ENCODE data around the gene AHNAK. TPM values are rescaled to one million over a fixed set of nuclear protein-coding genes. Genes with fewer than 3 reads are reported as not detected.
A peak's percentile ranks its signal among the peaks of the same experiment; 100 is the strongest.
"Not testable (repeated sequence)": the region's sequence is repeated elsewhere in the genome, so short reads cannot be mapped to it uniquely, and the experiment has no call there.

Gene AHNAK
- total RNA-seq, 1 donor from 2014 or later = 485 TPM

DNA sequence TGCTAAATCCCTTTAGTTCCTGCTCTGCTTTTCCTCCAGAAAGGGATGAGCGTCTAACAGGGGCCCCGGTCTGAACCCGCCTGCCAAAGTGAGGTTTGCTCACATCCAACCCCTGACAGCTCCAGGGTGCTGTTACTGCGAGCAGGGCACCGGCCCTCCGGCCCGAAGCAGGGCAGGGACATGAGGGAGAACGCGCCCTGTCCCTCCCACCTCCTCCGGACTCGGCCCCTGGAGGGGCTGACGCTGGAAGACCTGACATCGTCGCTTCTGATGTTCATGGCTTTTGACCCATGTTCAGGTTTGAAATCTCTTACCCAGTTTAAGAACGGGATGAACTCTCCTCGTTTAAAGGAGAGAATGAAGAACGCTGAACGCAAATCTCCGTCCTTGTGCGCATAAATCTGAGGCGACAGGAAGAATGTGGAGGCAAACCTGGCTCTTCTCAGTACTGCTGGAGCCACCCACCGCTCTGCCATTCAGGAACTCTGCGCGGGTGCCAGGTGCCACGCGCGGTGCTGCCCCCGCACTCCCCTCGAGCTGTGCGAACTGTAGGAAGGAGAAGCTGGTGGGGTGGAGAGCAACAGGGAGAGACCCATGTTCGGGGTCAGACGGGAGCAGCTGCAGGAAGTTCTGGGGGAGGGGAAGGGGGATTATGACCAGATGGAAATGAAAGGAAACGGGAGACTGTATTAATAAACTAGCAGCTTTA lies 27.9 kb upstream of the AHNAK start:
- DNase-seq (ENCODE audit: low spot score) = no peak
- intact Hi-C loops (cut with DNase I) = no loop called here

DNA sequence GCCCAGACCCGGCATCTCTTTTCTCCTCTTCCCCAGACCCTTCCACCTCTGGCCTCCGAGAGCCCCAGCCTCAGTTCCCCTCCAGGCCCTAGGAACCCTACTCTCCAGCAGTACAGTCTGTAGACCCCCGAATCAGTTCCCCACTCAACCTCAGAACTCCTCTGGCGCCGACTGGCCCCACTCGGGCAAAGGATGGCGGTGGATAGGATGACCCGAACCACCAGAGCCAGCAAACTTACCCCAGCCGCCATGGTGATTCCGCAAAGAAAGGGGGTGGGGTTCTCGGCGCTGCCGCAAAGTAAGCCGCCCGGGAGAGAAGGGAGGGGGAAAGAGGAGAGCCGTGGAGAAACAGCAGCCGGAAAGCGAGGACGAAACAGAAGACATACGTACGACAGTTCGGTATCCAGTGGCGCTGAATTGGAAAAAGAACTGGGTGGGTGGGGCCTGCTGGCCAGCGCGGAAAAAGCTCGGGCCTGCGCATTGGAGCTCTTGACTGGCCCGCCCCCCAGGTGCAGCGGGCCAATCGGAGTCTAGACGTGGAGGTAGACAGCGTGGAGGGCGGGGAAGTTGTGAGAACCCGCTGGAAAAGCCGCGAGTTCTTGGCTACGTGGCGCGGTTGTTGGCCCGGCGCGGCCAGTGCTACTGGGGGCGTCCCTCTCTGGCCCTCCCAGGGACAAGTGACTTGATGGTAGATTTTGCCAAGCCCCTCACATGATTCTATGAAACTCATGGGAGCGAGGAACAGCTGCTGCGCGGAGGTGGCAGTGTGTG lies 27.2 kb upstream of the AHNAK start, which contains the start of gene EEF1G:
EEF1G (minus strand) TSS at position 300 of the 771 bp plus-strand sequence; CDS start at position 251, 49 bp downstream.
- peak; percentile 99 for DNase-seq (ENCODE audit: low spot score)
- intact Hi-C loops (cut with DNase I) = no loop called here

DNA sequence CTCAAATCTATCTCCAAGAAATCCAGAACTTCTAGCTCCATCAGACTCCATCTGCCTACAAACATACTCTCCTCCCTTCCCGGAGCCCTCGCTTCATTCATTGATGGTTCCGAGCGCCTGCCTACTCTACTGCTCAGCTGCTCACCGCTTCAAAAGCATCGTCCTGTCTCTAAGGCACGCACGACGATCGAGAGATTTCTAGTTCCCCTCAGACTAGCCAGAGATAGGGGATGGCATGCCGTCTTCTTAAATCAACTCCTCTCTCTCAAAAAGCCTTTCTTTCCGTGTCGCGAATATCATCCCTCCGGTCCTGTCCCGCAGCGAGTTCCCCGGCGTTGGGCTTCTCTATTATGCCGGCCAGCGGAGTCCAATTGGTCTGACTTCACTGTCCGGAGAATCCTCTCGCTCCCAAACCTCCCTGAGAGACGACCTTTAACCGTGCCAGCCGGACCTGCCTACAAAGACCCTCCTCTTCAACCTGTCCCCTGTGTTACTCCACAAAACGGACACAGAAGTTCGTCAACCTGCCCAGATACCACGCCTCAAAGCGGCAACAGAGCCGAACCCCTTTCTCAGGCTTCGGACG lies 26.5 kb upstream of the AHNAK start:
- intact Hi-C loops (cut with DNase I) = no loop called here
- no peak for DNase-seq (ENCODE audit: low spot score)

DNA sequence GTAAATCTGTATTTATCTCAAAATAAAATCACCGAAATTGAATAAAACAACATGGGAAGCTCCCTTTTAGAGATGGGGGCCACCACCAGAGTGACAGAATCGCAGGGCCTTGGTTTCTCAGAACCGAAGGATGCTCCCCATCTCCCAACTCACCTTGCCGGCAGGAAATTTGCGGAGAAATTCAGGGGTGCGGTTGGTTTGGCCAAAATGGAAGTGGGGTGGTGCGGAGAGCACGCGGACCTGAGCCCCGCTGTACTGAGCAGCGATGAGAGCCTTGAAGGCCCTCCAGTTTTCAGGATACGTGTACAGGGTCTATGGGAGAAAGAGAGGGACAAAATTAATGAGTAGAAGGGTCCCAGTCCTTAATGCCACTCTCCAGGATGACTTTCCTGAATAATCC lies 25.8 kb upstream of the AHNAK start:
- DNase-seq (ENCODE audit: low spot score) = no peak
- intact Hi-C loops (cut with DNase I) = no loop called here

DNA sequence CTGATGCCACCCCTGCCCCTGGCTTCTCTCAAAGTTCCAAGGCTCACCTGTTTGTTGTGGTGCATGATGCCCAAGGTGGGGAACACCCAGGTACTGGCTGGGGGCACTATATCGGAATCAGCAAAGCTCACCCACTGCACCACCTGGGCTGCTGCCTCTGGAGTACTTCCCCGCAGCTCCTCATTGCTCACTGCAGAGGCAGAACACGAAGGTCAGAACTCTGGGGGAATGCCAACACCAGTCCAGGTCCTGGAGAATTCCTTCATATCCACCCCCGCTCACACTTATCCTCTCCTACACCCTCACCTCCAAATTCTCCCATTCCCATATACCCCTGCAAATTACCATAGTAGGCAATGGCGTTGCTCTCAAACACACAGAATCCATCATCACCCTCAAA lies 24.9 kb upstream of the AHNAK start:
- DNase-seq (ENCODE audit: low spot score); intact Hi-C loops (cut with DNase I): not testable (repeated sequence)

DNA sequence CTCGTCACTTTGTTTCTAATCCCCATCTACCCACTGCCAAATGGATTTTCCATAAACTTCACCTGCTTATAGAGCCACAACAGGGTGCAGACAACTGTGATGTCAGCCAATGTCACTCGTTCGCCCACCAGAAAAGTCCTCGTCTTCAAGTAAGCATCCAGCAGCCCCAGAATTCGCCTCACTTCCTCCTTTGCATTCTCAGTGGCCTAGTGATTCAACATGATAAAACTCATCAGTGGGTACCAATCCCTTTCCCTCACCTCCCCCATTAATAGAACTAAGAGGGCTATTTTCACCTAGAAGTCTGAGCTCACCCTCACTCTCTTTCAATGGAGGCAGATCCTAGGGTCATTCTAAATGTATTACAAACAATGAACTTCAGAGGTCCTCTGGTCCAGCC lies 24.3 kb upstream of the AHNAK start:
- intact Hi-C loops (cut with DNase I); DNase-seq (ENCODE audit: low spot score): not testable (repeated sequence)

DNA sequence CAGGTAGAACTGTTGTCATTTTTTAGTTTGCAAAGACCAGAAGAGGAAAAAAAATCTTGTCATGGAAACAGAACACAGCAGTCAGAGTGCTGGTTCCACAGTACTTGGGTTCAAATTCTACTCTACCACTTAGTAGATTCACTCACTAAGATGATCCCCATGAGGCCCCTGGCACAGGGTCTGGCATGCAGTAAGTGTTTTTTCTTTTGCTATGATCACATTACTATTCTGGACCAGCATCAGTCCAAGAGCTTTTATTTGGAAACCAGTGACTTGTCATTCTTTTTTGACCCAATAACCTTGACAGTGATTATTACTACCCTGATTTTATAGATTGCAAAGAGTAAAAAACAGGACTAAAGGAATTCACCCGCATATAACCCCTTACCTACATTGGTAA lies 23.0 kb upstream of the AHNAK start:
- DNase-seq (ENCODE audit: low spot score) = no peak
- intact Hi-C loops (cut with DNase I) = no loop called here

DNA sequence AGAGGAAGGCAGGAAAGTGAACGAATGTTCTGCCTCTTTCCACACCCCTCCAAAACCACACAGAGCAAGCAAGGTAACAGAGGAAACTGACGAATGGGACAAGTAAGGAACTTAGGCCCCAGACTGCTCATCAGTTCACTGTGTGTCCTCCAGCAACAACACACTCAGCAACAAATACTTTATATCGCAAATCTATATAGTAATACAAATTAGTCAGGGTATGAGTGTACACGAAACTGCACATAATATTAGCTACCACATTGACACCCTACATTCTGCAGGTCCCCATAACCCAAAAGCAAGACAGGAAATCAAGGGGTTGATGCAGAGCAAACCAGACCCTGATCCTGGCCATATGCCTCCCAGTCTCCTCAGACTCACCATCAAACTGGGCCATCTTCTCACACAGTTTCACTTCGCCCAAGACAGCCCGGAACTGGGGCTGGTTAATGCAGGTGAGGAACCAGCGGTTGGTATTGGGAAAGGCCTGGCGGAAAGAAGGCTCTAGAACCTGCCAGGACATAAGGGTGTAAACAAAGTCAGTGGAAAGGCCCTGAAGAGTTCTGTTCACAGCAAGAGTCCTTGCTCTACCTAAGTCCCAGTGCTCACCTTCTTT lies 20.5 kb upstream of the AHNAK start:
- intact Hi-C loops (cut with DNase I) = no loop called here
- DNase-seq (ENCODE audit: low spot score) = no peak

DNA sequence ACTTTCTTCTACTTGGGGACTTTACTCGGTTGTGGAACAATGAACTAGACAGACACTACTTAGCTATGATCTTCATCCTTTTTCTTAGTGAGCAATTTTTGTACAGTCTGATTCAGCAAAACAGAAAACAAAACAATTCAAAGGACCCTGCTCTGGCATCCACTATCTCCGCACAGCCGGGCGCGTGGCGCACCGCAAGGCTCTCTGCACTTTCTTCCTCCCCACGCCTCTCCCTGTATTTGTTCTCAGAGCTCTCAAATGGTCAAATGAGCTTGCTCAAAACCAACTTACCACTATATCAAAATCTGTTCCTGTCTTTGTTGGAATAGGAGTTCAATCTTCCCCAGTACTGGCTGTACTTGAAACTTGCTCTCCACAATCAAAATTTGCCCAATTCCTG lies 19.6 kb upstream of the AHNAK start:
- intact Hi-C loops (cut with DNase I) = no loop called here
- DNase-seq (ENCODE audit: low spot score) = no peak

DNA sequence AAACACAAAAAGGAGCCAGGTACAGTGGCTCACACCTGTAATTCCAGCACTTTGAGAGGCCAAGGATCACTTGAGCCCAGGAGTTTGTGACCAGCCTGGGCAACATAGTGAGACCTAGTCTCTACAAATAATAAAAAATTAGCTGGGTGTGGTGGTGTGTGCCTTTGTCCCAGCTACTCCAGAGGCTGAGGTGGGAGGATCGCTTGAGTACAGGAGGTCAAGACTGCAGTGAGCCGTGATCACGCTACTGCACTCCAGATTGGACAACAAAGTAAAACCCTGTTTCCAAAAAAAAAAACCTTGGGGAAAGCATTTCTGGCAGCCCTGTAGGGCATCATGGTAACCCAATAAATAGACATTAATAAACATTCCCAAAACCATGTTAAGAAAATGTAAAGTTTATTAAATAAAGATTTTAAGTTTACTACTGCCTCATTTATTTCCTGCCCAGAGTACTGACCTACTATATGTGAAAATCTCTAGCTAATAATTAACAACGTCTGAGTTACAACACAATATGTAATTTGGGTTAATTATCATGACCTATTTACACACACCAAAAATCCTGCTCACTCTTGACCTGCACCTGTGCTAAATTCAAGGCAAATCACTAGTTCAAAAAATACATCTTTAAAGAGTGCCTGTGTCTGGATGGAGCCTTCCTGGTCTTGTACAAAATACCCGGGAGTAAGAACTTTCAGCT lies 18.6 kb upstream of the AHNAK start:
- no peak for DNase-seq (ENCODE audit: low spot score)
- intact Hi-C loops (cut with DNase I) = no loop called here

DNA sequence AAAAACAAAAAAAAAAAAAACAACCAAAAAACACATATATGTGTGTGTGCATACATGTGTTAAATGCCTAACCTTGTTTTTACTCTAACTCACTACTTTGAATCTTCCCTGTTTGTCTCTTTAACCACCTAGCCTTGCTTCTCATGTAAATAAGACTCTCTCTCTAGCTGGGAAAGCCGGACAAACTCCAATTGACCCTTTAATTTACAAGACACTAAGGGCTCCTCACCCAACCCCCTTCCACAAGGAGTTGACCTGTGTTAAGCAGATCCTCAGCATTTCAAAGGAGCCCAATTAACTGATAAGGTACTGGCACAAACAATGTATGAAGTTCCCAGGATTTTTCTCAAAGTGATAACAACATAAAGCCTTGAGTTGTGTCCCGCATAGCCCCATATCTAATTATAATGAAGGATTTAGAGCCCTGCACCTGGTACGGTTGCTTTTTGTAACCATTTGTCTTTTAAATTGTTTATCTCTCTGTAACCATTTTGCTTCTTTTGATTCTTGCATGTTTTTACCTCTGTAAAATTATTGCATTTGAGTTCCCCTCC lies 15.1 kb upstream of the AHNAK start:
- intact Hi-C loops (cut with DNase I) = loop anchor here (2.0 kb wide), 2 partner anchors 15 to 137 kb away; partner anchors contain the start of gene AHNAK
- not testable (repeated sequence) for DNase-seq (ENCODE audit: low spot score)

DNA sequence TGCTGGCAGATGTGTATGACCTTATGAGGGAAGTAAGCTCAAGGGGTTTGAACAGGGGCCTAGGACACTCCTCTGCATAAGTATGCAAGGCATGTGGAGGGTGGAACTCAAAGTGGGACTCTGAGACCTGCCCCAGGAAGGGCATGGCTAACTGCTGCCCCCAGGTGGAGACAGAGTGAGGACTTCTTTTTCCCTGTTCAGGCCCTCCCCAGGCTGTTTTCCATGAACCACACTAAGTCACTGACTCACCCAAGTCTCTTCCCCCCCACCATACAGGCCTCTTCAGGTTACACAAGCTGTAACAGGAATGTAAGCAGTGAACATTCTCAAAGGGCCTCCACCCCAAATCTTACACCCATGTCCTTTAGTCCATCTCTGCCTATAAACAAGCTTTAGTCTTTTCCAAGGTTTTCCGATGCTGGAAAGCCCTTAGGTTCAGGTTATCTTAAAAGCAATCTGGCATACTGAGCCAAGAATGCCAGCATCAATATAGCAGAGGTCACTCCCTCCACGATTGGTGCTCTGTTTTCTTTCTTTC lies 14.0 kb upstream of the AHNAK start:
- intact Hi-C loops (cut with DNase I) = loop anchor here (2.0 kb wide), 2 partner anchors 14 to 136 kb away; partner anchors contain the start of gene AHNAK
- DNase-seq (ENCODE audit: low spot score) = peak; percentile 91

DNA sequence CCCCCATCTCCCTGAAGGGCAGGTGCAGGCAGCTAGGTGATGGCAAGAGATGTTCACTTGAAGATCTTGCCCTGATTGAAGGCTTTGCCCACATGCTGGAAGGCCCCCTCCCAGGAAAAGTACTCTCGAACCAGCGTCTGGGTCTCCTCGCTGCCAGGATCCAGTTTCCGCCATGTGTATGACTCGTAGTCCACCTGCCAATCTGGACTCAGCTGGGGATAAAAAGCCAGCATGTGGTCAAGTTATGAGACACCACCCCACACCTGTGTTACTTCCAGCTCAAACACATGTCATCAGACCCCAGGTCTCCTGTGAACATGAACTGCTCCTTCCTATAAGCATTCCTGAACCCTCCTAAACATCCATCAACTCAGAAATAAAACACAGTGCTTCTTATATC lies 13.0 kb upstream of the AHNAK start:
- DNase-seq (ENCODE audit: low spot score) = peak; percentile 63
- intact Hi-C loops (cut with DNase I) = loop anchor here (2.0 kb wide), 2 partner anchors 13 to 135 kb away; partner anchors contain the start of gene AHNAK

DNA sequence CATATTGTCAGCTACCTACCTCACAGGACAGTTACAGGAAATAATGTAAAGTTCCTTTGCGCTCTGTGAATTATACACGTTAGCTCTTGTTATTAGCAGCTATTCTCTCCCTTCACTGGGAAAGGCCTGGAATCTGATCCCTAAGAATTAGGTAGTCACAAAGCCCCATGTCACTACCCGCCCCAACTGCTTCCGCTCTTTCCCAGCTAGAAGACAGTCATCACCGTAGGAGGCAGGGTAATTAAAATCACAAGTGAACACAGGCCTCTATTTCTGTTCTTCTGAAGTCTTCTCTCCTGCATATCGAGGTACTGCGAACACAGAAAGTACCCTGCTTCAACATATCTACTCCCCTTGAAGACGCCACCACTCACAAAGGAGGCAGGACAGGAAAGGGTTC lies 12.6 kb upstream of the AHNAK start:
- intact Hi-C loops (cut with DNase I) = no loop called here
- DNase-seq (ENCODE audit: low spot score) = no peak

DNA sequence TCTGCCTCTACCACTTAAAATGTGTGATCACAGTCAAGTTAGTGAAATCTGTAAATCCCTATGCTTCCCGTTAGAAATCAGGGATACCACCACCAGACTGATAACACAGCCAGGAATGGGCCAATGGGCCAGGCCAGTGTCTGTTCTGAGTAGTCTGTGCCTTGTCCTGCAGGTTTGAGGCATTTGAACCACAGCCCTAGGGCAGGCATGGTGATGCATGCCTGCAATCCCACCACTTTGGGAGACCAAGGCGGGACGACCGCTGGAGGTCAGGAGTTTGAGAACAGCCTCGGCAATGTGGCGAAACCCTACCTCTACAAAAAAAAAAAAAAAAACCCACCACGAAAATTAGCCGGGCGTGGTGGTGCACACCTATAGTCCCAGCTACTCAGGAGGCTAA lies 12.1 kb upstream of the AHNAK start:
- DNase-seq (ENCODE audit: low spot score) = no peak
- intact Hi-C loops (cut with DNase I) = no loop called here

DNA sequence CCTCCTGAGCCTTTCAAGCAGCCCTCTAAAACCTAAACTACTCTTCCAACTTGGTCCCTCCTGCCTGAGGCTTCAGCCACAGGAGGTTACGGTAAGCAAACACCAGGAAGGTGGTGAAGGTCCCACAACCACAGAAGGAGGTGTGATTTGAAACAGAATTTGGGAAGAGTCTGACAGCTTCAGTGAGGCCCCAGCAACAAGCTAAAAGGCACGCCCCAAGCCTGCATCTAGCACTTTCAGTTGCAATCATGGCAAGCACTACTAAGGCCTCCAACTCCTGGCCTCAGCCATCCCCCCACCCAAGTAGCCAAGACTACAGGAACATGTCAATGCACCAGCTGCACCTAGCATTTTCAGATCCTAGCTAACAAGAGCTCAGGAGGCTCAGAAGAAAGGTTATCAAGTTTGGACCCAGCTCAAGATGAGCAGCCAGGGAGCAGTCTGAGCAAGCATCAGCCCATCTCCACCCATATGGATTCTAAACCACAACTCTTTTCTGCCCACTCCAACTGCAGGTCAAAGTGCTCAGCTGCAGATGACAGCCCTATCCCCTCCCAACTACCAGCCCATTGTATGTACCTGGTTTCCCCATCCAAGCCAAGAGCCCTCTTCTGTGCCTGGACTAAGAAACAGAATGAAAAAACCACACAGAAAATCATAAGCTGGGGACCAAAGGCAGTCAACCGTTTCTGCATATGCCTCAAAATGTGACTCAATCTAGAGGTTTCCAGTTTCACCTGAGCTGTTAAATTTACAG lies 10.4 kb upstream of the AHNAK start:
- intact Hi-C loops (cut with DNase I) = no loop called here
- DNase-seq (ENCODE audit: low spot score) = no peak

DNA sequence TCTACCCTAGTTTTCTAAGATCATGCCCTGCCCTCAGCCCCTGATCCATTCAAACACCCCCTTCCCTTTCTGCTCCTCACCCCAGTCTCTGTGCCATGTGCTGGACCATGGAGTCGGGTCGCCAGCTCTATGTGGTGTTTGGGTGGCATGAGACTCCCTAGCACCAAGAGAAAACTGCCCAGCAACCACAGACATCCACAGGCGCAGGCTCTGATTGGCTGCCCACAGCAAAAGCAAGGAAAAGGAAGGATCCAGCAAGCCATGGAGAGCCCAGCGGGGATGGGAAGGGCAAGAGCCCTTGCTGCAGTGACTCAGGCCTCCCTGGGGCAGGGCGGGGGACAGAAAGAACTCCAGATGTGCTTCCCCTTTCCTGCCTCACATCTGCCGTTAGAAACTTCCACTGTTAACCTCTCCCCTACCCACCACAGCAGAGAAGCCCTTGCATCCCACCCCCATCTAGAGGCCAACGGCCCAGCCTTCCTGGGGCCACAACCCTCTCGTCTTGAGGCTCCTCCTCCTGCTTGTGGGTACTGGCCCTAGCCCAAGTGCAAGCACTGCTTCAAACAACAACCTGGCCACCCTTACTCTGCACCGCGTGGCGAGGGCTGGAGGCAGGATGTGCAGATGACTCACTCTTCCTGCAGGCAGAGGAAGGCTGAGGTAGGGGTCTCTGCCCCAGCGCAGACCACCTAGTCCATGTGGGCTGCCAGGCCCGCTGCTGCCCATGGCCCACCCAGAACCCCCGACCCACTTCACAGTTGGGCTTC lies 9.7 kb upstream of the AHNAK start:
- intact Hi-C loops (cut with DNase I) = no loop called here
- DNase-seq (ENCODE audit: low spot score) = peak; percentile 92

All from cardiac septum (tissue), 1 donor.